ENCODE measurements around the gene CHAMP1. TPM values are rescaled to one million over a fixed set of nuclear protein-coding genes. Genes with fewer than 3 reads are reported as not detected.

The CHAMP1 gene
- total RNA-seq (2021) (15.1 and 16.0 TPM in 2 replicates), Bru-seq, nascent RNA (percentile 81 among the genes with signal in this experiment), BruChase-seq, experiment 1, labeled RNA remaining after a 2-hour chase (percentile 79 among the genes with signal in this experiment), BruChase-seq, experiment 2, labeled RNA remaining after a 6-hour chase (percentile 71 among the genes with signal in this experiment)
- long read RNA-seq, partial matches to known transcripts: 0 of 4 reads
- long read RNA-seq, other reads (novel, unspliced or antisense): 0 of 4 reads

GRCh38 chr13:114314074-114314912 is at the start of gene CHAMP1:
TSS of gene CHAMP1 (plus strand) at chr13:114314503. CDS start at chr13:114323843, 9,340 bp downstream.
- H3K4me1 ChIP-seq (replicated peaks; ENCODE audit: insufficient read depth): peaks cover 21% of the 10 kb centered on the region
- no peaks in the 10 kb centered on the region for H3K9me2 ChIP-seq (ENCODE audit: insufficient read depth)
- peak within 1 kb of the TSS; percentile 79 for H2AFZ ChIP-seq
- H3K4me3 ChIP-seq: peak within 1 kb of the TSS; percentile 61
- ChIA-PET CTCF (no interaction called here), POLR2A (ENCODE audit: unreplicated experiment) (interaction anchor here (0.7 kb wide), 2 partner anchors 78 to 479 kb away, joined by 7 read pairs; no protein-coding TSS in a partner anchor)
- no TSS peak for BruUV-seq (replicated peaks)
- H3K27ac ChIP-seq: peak within 1 kb of the TSS; percentile 74
- peaks cover 10% of the 10 kb centered on the region; the same call in 1 of the 2 replicates for H4K20me1 ChIP-seq (ENCODE audit: insufficient read depth)
- TF ChIP-seq EZH2 (IDR thresholded peaks at IDR 0.05; ENCODE audit: low read depth) (no peak), CTCF (conservative IDR thresholded peaks at IDR 0.05) (no peak)
- no peaks in the 10 kb centered on the region for H3K27me3 ChIP-seq (ENCODE audit: insufficient read depth, low read depth)
- peak; percentile 84 to 95 for DNase-seq
- intact Hi-C loops (cut with micrococcal nuclease; ENCODE audit: unreplicated experiment): no loop called here
- no peaks in the 10 kb centered on the region for H3K36me3 ChIP-seq (ENCODE audit: low read depth)
- no peaks in the 10 kb centered on the region for H3K9me3 ChIP-seq (ENCODE audit: insufficient read depth, low read depth)
- peaks cover 46% of the 10 kb centered on the region for H3K79me2 ChIP-seq (ENCODE audit: low read depth)
- H3F3A ChIP-seq (ENCODE audit: insufficient read depth, low read depth): peaks cover 20% of the 10 kb centered on the region
- H3K4me2 ChIP-seq: peak within 1 kb of the TSS; percentile 93

- Histone ChIP-seq H3F3A (ENCODE audit: insufficient read depth, low read depth) (0 out of 2 replicates have a peak, but pooled peaks cover 3% of the 10 kb centered on the region), H4K20me1 (ENCODE audit: insufficient read depth) (no peaks in the 10 kb centered on the region), H3K4me3 (no peak overlapping the region), H3K27ac (no peak overlapping the region), H2AFZ (no peak overlapping the region), H3K9me3 (ENCODE audit: insufficient read depth, low read depth) (no peaks in the 10 kb centered on the region), H3K36me3 (ENCODE audit: low read depth) (peaks cover 76% of the 10 kb centered on the region), H3K9me2 (ENCODE audit: insufficient read depth) (no peaks in the 10 kb centered on the region), H3K27me3 (ENCODE audit: insufficient read depth, low read depth) (no peaks in the 10 kb centered on the region), H3K79me2 (ENCODE audit: low read depth) (no peaks in the 10 kb centered on the region), H3K4me1 (replicated peaks; ENCODE audit: insufficient read depth) (no peaks in the 10 kb centered on the region), H3K4me2 (no peak overlapping the region)
- POLR2A ChIA-PET (ENCODE audit: unreplicated experiment): no interaction called here
- BruUV-seq (replicated peaks): no TSS peak
- intact Hi-C loops (cut with micrococcal nuclease; ENCODE audit: unreplicated experiment): no loop called here
- CTCF ChIA-PET: no interaction called here
- no peak for TF ChIP-seq CTCF (conservative IDR thresholded peaks at IDR 0.05)
- no peak for TF ChIP-seq EZH2 (IDR thresholded peaks at IDR 0.05; ENCODE audit: low read depth)
- no peak for DNase-seq
Observed at GRCh38 chr13:114264886-114265611, 49.3 kb upstream of the CHAMP1 start.

GRCh38 chr13:114266241-114266640 is 48.1 kb upstream of the CHAMP1 start:
- Histone ChIP-seq H3K9me3 (ENCODE audit: insufficient read depth, low read depth) (no peaks in the 10 kb centered on the region), H3K4me1 (replicated peaks; ENCODE audit: insufficient read depth) (no peaks in the 10 kb centered on the region), H3K27me3 (ENCODE audit: insufficient read depth, low read depth) (no peaks in the 10 kb centered on the region), H3K79me2 (ENCODE audit: low read depth) (no peaks in the 10 kb centered on the region), H2AFZ (no peak overlapping the region), H3F3A (ENCODE audit: insufficient read depth, low read depth) (0 out of 2 replicates have a peak, but pooled peaks cover 3% of the 10 kb centered on the region), H3K4me3 (no peak overlapping the region), H3K9me2 (ENCODE audit: insufficient read depth) (no peaks in the 10 kb centered on the region), H3K27ac (no peak overlapping the region), H4K20me1 (ENCODE audit: insufficient read depth) (no peaks in the 10 kb centered on the region), H3K4me2 (no peak overlapping the region), H3K36me3 (ENCODE audit: low read depth) (peaks cover 66% of the 10 kb centered on the region)
- intact Hi-C loops (cut with micrococcal nuclease; ENCODE audit: unreplicated experiment): no loop called here
- no peak for DNase-seq
- BruUV-seq (replicated peaks): no TSS peak
- POLR2A ChIA-PET (ENCODE audit: unreplicated experiment): no interaction called here
- no peak for TF ChIP-seq EZH2 (IDR thresholded peaks at IDR 0.05; ENCODE audit: low read depth)
- TF ChIP-seq CTCF (conservative IDR thresholded peaks at IDR 0.05): no peak
- CTCF ChIA-PET: no interaction called here
